Activated CD4-positive, alpha-beta T cell treated with anti-CD3 and anti-CD28 coated beads, Interleukin-2, amount 10 ng/mL, durations not matched to agents 24 days and 14 days (primary cell): ENCODE results near the gene FGF5. TPM values are rescaled to one million over a fixed set of nuclear protein-coding genes. Genes with fewer than 3 reads are reported as not detected.
A peak's percentile ranks its signal among the peaks of the same experiment; 100 is the strongest.
"Not testable (repeated sequence)": the region's sequence is repeated elsewhere in the genome, so short reads cannot be mapped to it uniquely, and the experiment has no call there.

Experiments
- DNase-seq: peaks from one replicate; pipeline ENCODE4 v3.0.0; 2022
- H3K27ac Mint-ChIP-seq: one replicate; pipeline ENCODE4 v1.8.0; 2022; ENCODE audit warnings: mild to moderate bottlenecking, mixed read lengths
- H3K27me3 Mint-ChIP-seq: one replicate; pipeline ENCODE4 v1.8.0; 2022; ENCODE audit warnings: mixed read lengths
- H3K36me3 Mint-ChIP-seq: one replicate; pipeline ENCODE4 v1.8.0; 2022; ENCODE audit warnings: low read depth, mild to moderate bottlenecking, mixed read lengths
- H3K4me1 Mint-ChIP-seq: one replicate; pipeline ENCODE4 v1.8.0; 2021; ENCODE audit warnings: mixed read lengths
- H3K4me3 Mint-ChIP-seq: one replicate; pipeline ENCODE4 v1.8.0; 2022; ENCODE audit warnings: mild to moderate bottlenecking, moderate library complexity, mixed read lengths
- H3K9me3 Mint-ChIP-seq: one replicate; pipeline ENCODE4 v1.8.0; 2021; ENCODE audit warnings: mixed read lengths
- intact Hi-C: fragments of 100-400 bp; cut with micrococcal nuclease; formaldehyde crosslinking; loops from one replicate; pipeline ENCODE4 v1.15.1; 2023
- total RNA-seq: library from RNA; stranded (reverse); gene quantifications from 2 replicates; pipeline ENCODE4 v1.2.3, GENCODE V29; 2022

The FGF5 gene
- total RNA-seq, 1 donor from 2014 or later, result not detected

DNA sequence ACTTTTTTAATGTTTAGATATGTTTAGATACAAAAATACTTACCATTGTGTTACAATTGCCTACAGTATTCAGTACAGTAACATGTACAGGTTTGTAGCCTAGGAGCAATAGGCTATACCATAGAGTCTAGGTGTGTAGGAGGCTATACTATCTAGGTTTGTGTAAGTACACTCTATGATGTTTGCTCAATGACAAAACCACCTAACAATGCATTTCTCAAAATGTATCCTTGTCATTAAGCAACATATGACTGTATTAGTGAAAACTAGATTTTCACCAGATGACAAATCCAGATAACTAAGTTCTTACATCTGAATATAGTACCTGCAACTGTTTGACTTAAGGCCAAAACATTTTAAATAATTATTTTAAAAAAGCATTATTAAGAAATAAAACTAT lies 49.4 kb downstream of the FGF5 start:
- H3K4me1 Mint-ChIP-seq, H3K4me3 Mint-ChIP-seq, DNase-seq, H3K27ac Mint-ChIP-seq, intact Hi-C loops, H3K9me3 Mint-ChIP-seq, H3K36me3 Mint-ChIP-seq: not testable (repeated sequence)
- peaks cover 13% of the 10 kb centered on the region for H3K27me3 Mint-ChIP-seq

GRCh38 chr4:80321341-80321740 lies 54.9 kb downstream of the FGF5 start:
- Mint-ChIP-seq H3K4me1 (no peaks in the 10 kb centered on the region), H3K27ac (no peak overlapping the region), H3K4me3 (no peak overlapping the region), H3K9me3 (no peaks in the 10 kb centered on the region), H3K36me3 (no peaks in the 10 kb centered on the region), H3K27me3 (peaks cover 9% of the 10 kb centered on the region)
- DNase-seq, result no peak
- intact Hi-C loops, result no loop called here

GRCh38 chr4:80321776-80322175 lies 55.3 kb downstream of the FGF5 start:
- intact Hi-C loops, result no loop called here
- H3K27ac Mint-ChIP-seq, result no peak overlapping the region
- no peaks in the 10 kb centered on the region for H3K9me3 Mint-ChIP-seq
- H3K36me3 Mint-ChIP-seq, result no peaks in the 10 kb centered on the region
- no peak overlapping the region for H3K4me3 Mint-ChIP-seq
- no peaks in the 10 kb centered on the region for H3K4me1 Mint-ChIP-seq
- no peak for DNase-seq
- H3K27me3 Mint-ChIP-seq, result peaks cover 9% of the 10 kb centered on the region

- intact Hi-C loops, result no loop called here
Measured at GRCh38 chr4:80322716-80323115, 56.3 kb downstream of the FGF5 start.

GRCh38 chr4:80324171-80324570 lies 57.7 kb downstream of the FGF5 start:
- Mint-ChIP-seq H3K36me3 (no peaks in the 10 kb centered on the region), H3K27ac (no peak overlapping the region), H3K4me1 (no peaks in the 10 kb centered on the region), H3K27me3 (peaks cover under 1% of the 10 kb centered on the region), H3K9me3 (no peaks in the 10 kb centered on the region), H3K4me3 (no peak overlapping the region)
- intact Hi-C loops, result no loop called here
- DNase-seq, result no peak

More at GRCh38 chr4:80322716-80323115, 56.3 kb downstream of the FGF5 start:
- peaks cover 5% of the 10 kb centered on the region for H3K27me3 Mint-ChIP-seq
- no peaks in the 10 kb centered on the region for H3K9me3 Mint-ChIP-seq
- H3K36me3 Mint-ChIP-seq, result no peaks in the 10 kb centered on the region
- no peak overlapping the region for H3K27ac Mint-ChIP-seq
- no peak overlapping the region for H3K4me3 Mint-ChIP-seq
- DNase-seq, result peak; percentile 58
- no peaks in the 10 kb centered on the region for H3K4me1 Mint-ChIP-seq

DNA sequence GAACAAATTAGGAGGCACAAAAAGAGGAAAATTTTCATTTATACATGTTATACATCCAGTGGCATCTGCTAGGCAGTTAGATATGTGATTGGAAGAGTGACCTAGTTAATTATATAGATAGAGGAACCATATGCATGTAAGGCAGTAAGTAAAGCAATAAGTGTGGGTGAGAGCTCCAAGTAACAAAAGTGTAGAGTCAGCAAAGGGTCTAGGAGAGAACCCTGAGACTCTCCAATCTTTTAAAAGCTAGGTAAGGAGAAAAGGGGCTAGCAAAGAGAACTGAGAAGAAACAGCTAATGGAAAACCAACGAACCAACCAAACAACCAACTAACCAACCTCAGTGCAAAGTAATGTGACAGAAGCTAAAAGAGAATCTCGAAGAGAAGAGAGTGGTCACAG lies 65.2 kb downstream of the FGF5 start:
- Mint-ChIP-seq H3K27ac (no peak overlapping the region), H3K27me3 (peaks cover 22% of the 10 kb centered on the region), H3K36me3 (no peaks in the 10 kb centered on the region), H3K4me1 (peaks cover 10% of the 10 kb centered on the region), H3K9me3 (no peaks in the 10 kb centered on the region), H3K4me3 (no peak overlapping the region)
- intact Hi-C loops, result no loop called here
- no peak for DNase-seq

DNA sequence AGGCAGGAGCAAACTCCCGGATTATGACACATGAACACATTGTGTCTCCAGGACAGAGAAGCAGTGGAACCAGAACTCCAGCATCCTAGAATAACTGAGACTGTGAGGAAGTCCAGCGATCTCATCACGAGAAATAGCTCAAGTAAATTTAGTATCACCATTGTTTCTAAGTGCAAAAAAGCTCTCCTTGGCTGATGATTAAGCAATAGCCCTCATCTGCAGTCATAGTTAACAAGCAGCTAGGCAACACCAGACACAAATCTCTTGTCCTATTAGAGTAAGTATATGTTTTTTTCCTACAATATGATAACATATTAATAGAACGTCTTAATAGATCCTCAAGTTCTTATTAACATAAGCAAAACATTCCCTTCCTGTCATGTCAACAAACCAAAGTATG lies 66.7 kb downstream of the FGF5 start:
- Mint-ChIP-seq H3K36me3 (no peaks in the 10 kb centered on the region), H3K27ac (no peak overlapping the region), H3K9me3 (no peaks in the 10 kb centered on the region), H3K27me3 (peaks cover 22% of the 10 kb centered on the region), H3K4me3 (no peak overlapping the region), H3K4me1 (peaks cover 10% of the 10 kb centered on the region)
- DNase-seq, result no peak
- intact Hi-C loops, result no loop called here

DNA sequence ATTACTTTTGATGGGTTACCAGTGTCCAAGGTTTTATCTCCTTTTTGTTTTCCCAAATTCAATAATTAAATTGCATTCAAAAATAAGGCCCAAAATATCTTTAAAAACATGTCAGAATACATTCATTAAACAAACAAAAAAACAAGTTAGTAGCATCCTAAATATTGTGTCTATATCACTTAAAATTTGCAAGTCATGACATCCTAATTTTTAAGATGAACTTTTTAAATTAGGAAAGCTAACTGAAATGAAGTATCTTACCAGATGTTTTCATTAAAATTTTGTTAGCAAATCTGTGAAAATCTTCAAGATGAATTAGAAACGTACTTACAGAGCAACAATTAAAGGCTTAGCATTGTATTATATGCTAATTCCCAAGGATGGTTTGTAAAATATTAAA lies 68.1 kb downstream of the FGF5 start:
- H3K36me3 Mint-ChIP-seq, result no peaks in the 10 kb centered on the region
- no peak for DNase-seq
- peaks cover 10% of the 10 kb centered on the region for H3K4me1 Mint-ChIP-seq
- H3K9me3 Mint-ChIP-seq, result no peaks in the 10 kb centered on the region
- no peak overlapping the region for H3K4me3 Mint-ChIP-seq
- H3K27me3 Mint-ChIP-seq, result peaks cover 27% of the 10 kb centered on the region
- no peak overlapping the region for H3K27ac Mint-ChIP-seq
- intact Hi-C loops, result no loop called here

DNA sequence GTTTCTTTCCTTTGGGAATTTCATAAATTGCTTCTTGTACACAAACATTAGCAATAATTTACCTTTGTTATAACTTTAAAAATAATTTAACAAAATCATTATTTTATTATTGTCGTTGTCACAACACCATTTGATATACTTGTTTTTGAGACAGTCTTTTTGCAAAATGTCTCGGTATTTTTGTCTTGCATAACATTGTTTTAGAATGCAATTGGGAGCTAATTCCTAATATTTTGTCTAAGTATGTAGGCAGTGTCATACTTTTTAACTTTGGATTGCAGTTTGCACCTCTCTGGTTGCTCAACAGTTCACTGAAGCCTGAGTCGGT lies 68.7 kb downstream of the FGF5 start:
- Mint-ChIP-seq H3K27me3 (peaks cover 27% of the 10 kb centered on the region), H3K4me1 (peaks cover 10% of the 10 kb centered on the region), H3K9me3 (no peaks in the 10 kb centered on the region), H3K4me3 (peak overlapping the region; percentile 82), H3K36me3 (no peaks in the 10 kb centered on the region), H3K27ac (no peak overlapping the region)
- DNase-seq, result no peak
- intact Hi-C loops, result no loop called here

- intact Hi-C loops, result no loop called here
Measured at GRCh38 chr4:80335554-80336358, 69.3 kb downstream of the FGF5 start, which contains the start of gene CFAP299. CFAP299 (plus strand) TSS chr4:80335730.

GRCh38 chr4:80336582-80336981 lies 70.1 kb downstream of the FGF5 start:
- no peak for DNase-seq
- Mint-ChIP-seq H3K4me3 (peak overlapping the region; percentile 82), H3K4me1 (peaks cover 10% of the 10 kb centered on the region), H3K9me3 (no peaks in the 10 kb centered on the region), H3K36me3 (no peaks in the 10 kb centered on the region), H3K27ac (no peak overlapping the region), H3K27me3 (peaks cover 27% of the 10 kb centered on the region)
- intact Hi-C loops, result no loop called here

More at GRCh38 chr4:80335554-80336358, 69.3 kb downstream of the FGF5 start, which contains the start of gene CFAP299:
- Mint-ChIP-seq H3K4me1 (peaks cover 10% of the 10 kb centered on the region), H3K36me3 (no peaks in the 10 kb centered on the region), H3K27me3 (peaks cover 27% of the 10 kb centered on the region), H3K27ac (no peak within 1 kb of the TSS), H3K4me3 (peak within 1 kb of the TSS; percentile 82), H3K9me3 (no peaks in the 10 kb centered on the region)
- DNase-seq, result peak; percentile 84

GRCh38 chr4:80340036-80340435 lies 73.6 kb downstream of the FGF5 start:
- DNase-seq, result peak; percentile 39
- intact Hi-C loops, result no loop called here
- H3K27ac Mint-ChIP-seq, result no peak overlapping the region
- H3K4me1 Mint-ChIP-seq, result peaks cover 10% of the 10 kb centered on the region
- no peaks in the 10 kb centered on the region for H3K36me3 Mint-ChIP-seq
- peaks cover 24% of the 10 kb centered on the region for H3K27me3 Mint-ChIP-seq
- no peak overlapping the region for H3K4me3 Mint-ChIP-seq
- H3K9me3 Mint-ChIP-seq, result no peaks in the 10 kb centered on the region
